ENCODE data around the gene MPV17L2.
A peak's percentile ranks its signal among the peaks of the same experiment; 100 is the strongest.

The MPV17L2 gene

DNA sequence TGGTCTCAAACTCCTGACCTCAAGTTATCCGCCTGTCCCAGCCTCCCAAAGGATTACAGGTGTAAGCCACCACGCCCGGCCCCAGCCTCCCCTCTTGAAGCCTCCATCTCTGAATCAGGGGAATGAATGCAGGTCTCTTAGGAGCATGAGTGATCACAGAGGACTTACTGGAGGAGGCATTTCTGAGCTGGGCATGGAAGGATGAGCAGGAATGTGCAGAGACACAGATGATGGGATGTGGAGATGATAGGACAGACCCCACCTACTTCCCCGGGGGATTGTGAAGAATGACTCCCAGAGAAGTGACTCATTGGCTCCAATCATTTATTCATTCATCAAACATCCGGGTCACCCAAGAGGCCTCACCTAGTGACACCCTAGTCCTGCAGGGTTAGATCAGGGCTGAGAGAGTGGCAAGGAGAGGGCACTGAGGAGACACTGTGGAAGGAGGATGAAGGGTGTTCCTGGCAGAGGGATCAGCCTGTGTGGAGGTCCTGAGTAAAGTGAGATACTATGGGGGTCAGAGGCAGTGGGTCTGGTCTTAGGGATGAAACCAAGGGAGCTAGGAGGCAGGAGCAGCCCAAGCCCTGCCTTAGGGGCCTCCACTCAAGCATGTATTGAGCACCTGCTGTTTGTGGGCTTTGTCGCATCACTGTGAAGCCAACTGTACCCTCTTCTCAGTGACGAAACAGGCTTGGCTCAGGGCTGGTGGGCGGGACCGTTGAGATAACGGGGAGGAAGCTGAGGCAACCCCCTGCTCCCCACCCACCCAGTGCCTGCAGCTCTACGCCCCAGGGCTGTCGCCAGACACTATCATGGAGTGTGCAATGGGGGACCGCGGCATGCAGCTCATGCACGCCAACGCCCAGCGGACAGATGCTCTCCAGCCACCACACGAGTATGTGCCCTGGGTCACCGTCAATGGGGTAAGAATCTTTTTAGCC, 16.4 kb upstream of the MPV17L2 start:
- no peak for ATAC-seq
- TF ChIP-seq, protein P1, sequence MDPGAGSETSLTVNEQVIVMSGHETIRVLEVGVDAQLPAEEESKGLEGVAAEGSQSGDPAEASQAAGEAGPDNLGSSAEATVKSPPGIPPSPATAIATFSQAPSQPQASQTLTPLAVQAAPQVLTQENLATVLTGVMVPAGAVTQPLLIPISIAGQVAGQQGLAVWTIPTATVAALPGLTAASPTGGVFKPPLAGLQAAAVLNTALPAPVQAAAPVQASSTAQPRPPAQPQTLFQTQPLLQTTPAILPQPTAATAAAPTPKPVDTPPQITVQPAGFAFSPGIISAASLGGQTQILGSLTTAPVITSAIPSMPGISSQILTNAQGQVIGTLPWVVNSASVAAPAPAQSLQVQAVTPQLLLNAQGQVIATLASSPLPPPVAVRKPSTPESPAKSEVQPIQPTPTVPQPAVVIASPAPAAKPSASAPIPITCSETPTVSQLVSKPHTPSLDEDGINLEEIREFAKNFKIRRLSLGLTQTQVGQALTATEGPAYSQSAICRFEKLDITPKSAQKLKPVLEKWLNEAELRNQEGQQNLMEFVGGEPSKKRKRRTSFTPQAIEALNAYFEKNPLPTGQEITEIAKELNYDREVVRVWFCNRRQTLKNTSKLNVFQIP (CRISPR knock-in tag; IDR thresholded peaks at IDR 0.05; ENCODE audit: borderline replicate concordance, low read depth): no peak
- TF ChIP-seq ZFP3 (CRISPR knock-in tag; IDR thresholded peaks at IDR 0.05): 0 out of 2 replicates have a peak, but pooled peaks have one; percentile 58

DNA sequence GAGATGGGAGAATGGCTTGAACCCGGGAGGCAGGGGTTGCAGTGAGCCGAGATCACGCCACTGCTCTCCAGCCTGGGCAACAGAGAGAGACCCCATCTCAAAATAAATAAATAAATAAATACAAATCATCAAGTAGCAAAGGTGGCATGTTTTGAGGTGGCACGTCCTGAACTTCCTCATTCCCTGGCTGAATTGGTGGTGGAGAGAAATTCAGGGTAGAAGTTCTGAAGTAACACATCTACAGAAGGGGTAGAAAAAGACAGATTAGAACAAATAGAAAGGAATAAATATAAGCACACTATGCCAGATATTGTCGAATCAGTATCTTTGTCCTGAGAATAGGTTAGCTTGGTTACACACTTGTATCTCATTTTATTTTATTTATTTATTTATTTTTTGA, 13.1 kb upstream of the MPV17L2 start:
- no peak for TF ChIP-seq ARNTL (CRISPR knock-in tag; IDR thresholded peaks at IDR 0.05; ENCODE audit: borderline replicate concordance, low read depth)
- no peak for ATAC-seq

DNA sequence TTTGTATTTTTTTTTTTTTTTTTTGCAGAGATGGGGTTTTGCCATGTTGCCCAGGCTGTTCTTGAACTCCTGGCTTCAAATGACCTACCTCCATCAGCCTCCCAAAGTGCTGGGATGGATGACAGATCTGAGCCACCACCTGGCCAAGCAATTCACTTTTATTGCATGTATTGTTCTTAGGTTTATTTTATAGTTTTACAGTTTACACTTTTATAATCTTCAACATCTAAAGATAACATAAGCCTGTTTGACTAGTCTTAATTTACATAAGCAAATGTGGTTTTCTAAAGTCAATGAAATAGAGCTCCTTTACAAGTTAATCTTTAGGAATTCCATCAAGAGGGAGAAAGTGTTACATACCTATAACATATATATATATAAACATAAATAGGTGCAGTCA, 9.5 kb upstream of the MPV17L2 start:
- no peak for ATAC-seq
- TF ChIP-seq ISL1 (CRISPR knock-in tag; IDR thresholded peaks at IDR 0.05) (no peak), ZNF565 (CRISPR knock-in tag; conservative IDR thresholded peaks at IDR 0.05; ENCODE audit: low read depth) (no peak), ARNTL (CRISPR knock-in tag; IDR thresholded peaks at IDR 0.05; ENCODE audit: borderline replicate concordance, low read depth) (no peak), ZNF8 (CRISPR knock-in tag; IDR thresholded peaks at IDR 0.05) (no peak), ZC3H10 (CRISPR knock-in tag; IDR thresholded peaks at IDR 0.05) (no peak), CSRNP3 (CRISPR knock-in tag; IDR thresholded peaks at IDR 0.05) (no peak), ZFP3 (CRISPR knock-in tag; IDR thresholded peaks at IDR 0.05) (no peak), TCF4 (CRISPR knock-in tag; IDR thresholded peaks at IDR 0.05; ENCODE audit: borderline replicate concordance) (no peak), ESRRG (CRISPR knock-in tag; IDR thresholded peaks at IDR 0.05) (no peak)

DNA sequence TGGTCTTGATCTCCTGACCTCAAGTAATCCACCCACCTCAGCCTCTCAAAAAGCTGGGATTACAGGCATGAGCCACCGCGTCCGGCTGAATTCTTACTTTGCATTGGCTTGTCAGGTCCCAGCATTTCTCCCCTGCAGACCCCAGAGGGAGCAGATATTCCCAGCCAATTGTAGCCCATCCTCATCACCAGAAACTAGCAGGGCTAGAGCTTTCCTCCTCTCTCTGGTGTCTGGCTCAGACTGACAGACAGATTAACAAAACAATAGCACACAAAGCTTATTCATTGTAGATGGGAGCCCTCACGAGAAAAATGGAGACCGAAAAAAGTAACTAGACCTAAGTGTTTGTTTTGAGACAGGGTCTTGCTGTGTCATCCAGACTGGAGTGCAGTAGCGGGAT, 7.5 kb upstream of the MPV17L2 start:
- TF ChIP-seq ZNF565 (CRISPR knock-in tag; conservative IDR thresholded peaks at IDR 0.05; ENCODE audit: low read depth) (no peak), ZC3H10 (CRISPR knock-in tag; IDR thresholded peaks at IDR 0.05) (no peak), ZNF70 (CRISPR knock-in tag; IDR thresholded peaks at IDR 0.05) (no peak), ZFP30 (CRISPR knock-in tag; IDR thresholded peaks at IDR 0.05) (no peak), PPARA (CRISPR knock-in tag; IDR thresholded peaks at IDR 0.05; ENCODE audit: borderline replicate concordance) (no peak), ISL1 (CRISPR knock-in tag; IDR thresholded peaks at IDR 0.05) (no peak), ARNTL (CRISPR knock-in tag; IDR thresholded peaks at IDR 0.05; ENCODE audit: borderline replicate concordance, low read depth) (no peak), PATZ1 (CRISPR knock-in tag; IDR thresholded peaks at IDR 0.05; ENCODE audit: borderline replicate concordance) (no peak), TOX (CRISPR knock-in tag; IDR thresholded peaks at IDR 0.05; ENCODE audit: borderline replicate concordance) (no peak), SNAI2 (CRISPR knock-in tag; IDR thresholded peaks at IDR 0.05) (no peak)
- TF ChIP-seq, protein P2, sequence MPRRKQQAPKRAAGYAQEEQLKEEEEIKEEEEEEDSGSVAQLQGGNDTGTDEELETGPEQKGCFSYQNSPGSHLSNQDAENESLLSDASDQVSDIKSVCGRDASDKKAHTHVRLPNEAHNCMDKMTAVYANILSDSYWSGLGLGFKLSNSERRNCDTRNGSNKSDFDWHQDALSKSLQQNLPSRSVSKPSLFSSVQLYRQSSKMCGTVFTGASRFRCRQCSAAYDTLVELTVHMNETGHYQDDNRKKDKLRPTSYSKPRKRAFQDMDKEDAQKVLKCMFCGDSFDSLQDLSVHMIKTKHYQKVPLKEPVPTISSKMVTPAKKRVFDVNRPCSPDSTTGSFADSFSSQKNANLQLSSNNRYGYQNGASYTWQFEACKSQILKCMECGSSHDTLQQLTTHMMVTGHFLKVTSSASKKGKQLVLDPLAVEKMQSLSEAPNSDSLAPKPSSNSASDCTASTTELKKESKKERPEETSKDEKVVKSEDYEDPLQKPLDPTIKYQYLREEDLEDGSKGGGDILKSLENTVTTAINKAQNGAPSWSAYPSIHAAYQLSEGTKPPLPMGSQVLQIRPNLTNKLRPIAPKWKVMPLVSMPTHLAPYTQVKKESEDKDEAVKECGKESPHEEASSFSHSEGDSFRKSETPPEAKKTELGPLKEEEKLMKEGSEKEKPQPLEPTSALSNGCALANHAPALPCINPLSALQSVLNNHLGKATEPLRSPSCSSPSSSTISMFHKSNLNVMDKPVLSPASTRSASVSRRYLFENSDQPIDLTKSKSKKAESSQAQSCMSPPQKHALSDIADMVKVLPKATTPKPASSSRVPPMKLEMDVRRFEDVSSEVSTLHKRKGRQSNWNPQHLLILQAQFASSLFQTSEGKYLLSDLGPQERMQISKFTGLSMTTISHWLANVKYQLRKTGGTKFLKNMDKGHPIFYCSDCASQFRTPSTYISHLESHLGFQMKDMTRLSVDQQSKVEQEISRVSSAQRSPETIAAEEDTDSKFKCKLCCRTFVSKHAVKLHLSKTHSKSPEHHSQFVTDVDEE (CRISPR knock-in tag; IDR thresholded peaks at IDR 0.05): no peak
- no peak for ATAC-seq

GRCh38 chr19:18190278-18190677, 2.7 kb upstream of the MPV17L2 start:
- ATAC-seq: no peak
- no peak for TF ChIP-seq ZNF70 (CRISPR knock-in tag; IDR thresholded peaks at IDR 0.05)
- no peak for TF ChIP-seq SNAI2 (CRISPR knock-in tag; IDR thresholded peaks at IDR 0.05)
- TF ChIP-seq CSRNP3 (CRISPR knock-in tag; IDR thresholded peaks at IDR 0.05): no peak
